B cell (primary cell): ENCODE measurements around the gene TMED10.

Experiments
- CTCF ChIP-seq: fragments of 200-600 bp; IDR thresholded peaks from one replicate; pipeline ENCODE4 v1.8.0; 2022; ENCODE audit warnings: antibody characterized with exemption, mild to moderate bottlenecking
- EZH2 ChIP-seq: IDR thresholded peaks from 2 replicates; pipeline ENCODE4 v1.6.1; 2012; ENCODE audit warnings: borderline replicate concordance, low read depth, mild to moderate bottlenecking, moderate library complexity, low read length; ENCODE audit not compliant: insufficient read depth, poor library complexity, severe bottlenecking

- no peak for TF ChIP-seq CTCF
- no peak for TF ChIP-seq EZH2
Measured at GRCh38 chr14:75088153-75088552, 88.3 kb downstream of the TMED10 start.
